Activated T-helper 2 cell treated with anti-CD3 and anti-CD28 coated beads, Interferon-gamma antibody, Interleukin-2, Interleukin-4, amounts not matched to agents 10 μg/mL and 5 μg/mL and 100 μg/mL, durations not matched to agents 14 hours and 24 hours and 36 hours (primary cell): ENCODE results near the gene ARVCF. TPM values are rescaled to one million over a fixed set of nuclear protein-coding genes. Genes with fewer than 3 reads are reported as not detected.

Experiments
- DNase-seq: peaks from one replicate; pipeline ENCODE4 v3.0.0; 2021; ENCODE audit warnings: low spot score
- H3K27ac Mint-ChIP-seq: one replicate; pipeline ENCODE4 v1.8.0; 2021; ENCODE audit warnings: mixed read lengths
- H3K27me3 Mint-ChIP-seq: one replicate; pipeline ENCODE4 v1.8.0; 2021; ENCODE audit warnings: low read depth, mixed read lengths
- H3K36me3 Mint-ChIP-seq: one replicate; pipeline ENCODE4 v1.8.0; 2021; ENCODE audit warnings: low read depth, mixed read lengths
- H3K4me1 Mint-ChIP-seq: one replicate; pipeline ENCODE4 v1.8.0; 2021; ENCODE audit warnings: low read depth, mixed read lengths
- H3K4me3 Mint-ChIP-seq: one replicate; pipeline ENCODE4 v1.8.0; 2021; ENCODE audit warnings: low read depth, mild to moderate bottlenecking, moderate library complexity, mixed read lengths
- H3K9me3 Mint-ChIP-seq: one replicate; pipeline ENCODE4 v1.8.0; 2021; ENCODE audit warnings: mixed read lengths
- intact Hi-C: fragments of 100-400 bp; cut with micrococcal nuclease; formaldehyde crosslinking; loops from one replicate; pipeline ENCODE4 v1.15.1; 2023
- total RNA-seq: library from RNA; stranded (reverse); gene quantifications from 2 replicates; pipeline ENCODE4 v1.2.3, GENCODE V29; 2022

The ARVCF gene
- total RNA-seq = 3.4 and 3.9 TPM in 2 replicates

- Mint-ChIP-seq H3K4me3 (peak within 1 kb of the TSS; percentile 82), H3K27me3 (peaks cover 19% of the 10 kb centered on the region), H3K9me3 (no peaks in the 10 kb centered on the region), H3K36me3 (peaks cover 2% of the 10 kb centered on the region), H3K4me1 (peaks cover 11% of the 10 kb centered on the region), H3K27ac (no peak within 1 kb of the TSS)
- intact Hi-C loops = no loop called here
- peak; percentile 90 for DNase-seq
Observed at GRCh38 chr22:20016734-20017621, at the start of gene ARVCF. ARVCF (minus strand) TSS chr22:20016823; CDS start chr22:19990794, 26,029 bp downstream.

- Mint-ChIP-seq H3K4me3 (no peak overlapping the region), H3K9me3 (no peaks in the 10 kb centered on the region), H3K36me3 (peaks cover 7% of the 10 kb centered on the region), H3K27me3 (no peaks in the 10 kb centered on the region), H3K4me1 (no peaks in the 10 kb centered on the region), H3K27ac (no peak overlapping the region)
- DNase-seq = no peak
- intact Hi-C loops = no loop called here
Observed at GRCh38 chr22:20065896-20066616, 49.4 kb upstream of the ARVCF start.

GRCh38 chr22:20064545-20065262, 48.1 kb upstream of the ARVCF start:
- intact Hi-C loops = no loop called here
- no peaks in the 10 kb centered on the region for H3K9me3 Mint-ChIP-seq
- no peaks in the 10 kb centered on the region for H3K4me1 Mint-ChIP-seq
- H3K27me3 Mint-ChIP-seq = no peaks in the 10 kb centered on the region
- no peak for DNase-seq
- no peak overlapping the region for H3K27ac Mint-ChIP-seq
- no peak overlapping the region for H3K4me3 Mint-ChIP-seq
- H3K36me3 Mint-ChIP-seq = peaks cover 11% of the 10 kb centered on the region

- Mint-ChIP-seq H3K27me3 (no peaks in the 10 kb centered on the region), H3K4me1 (peaks cover 5% of the 10 kb centered on the region), H3K9me3 (no peaks in the 10 kb centered on the region), H3K36me3 (peaks cover 11% of the 10 kb centered on the region), H3K27ac (no peak overlapping the region), H3K4me3 (no peak overlapping the region)
- intact Hi-C loops = no loop called here
- no peak for DNase-seq
Observed at GRCh38 chr22:20064140-20064480, 47.5 kb upstream of the ARVCF start.

GRCh38 chr22:20063271-20064139, 46.9 kb upstream of the ARVCF start:
- H3K27ac Mint-ChIP-seq = no peak overlapping the region
- DNase-seq = no peak
- H3K4me1 Mint-ChIP-seq = peaks cover 10% of the 10 kb centered on the region
- H3K9me3 Mint-ChIP-seq = no peaks in the 10 kb centered on the region
- no peak overlapping the region for H3K4me3 Mint-ChIP-seq
- H3K27me3 Mint-ChIP-seq = no peaks in the 10 kb centered on the region
- H3K36me3 Mint-ChIP-seq = peaks cover 14% of the 10 kb centered on the region
- intact Hi-C loops = no loop called here

GRCh38 chr22:20062766-20063083, 46.1 kb upstream of the ARVCF start:
- Mint-ChIP-seq H3K9me3 (no peaks in the 10 kb centered on the region), H3K27ac (no peak overlapping the region), H3K4me3 (no peak overlapping the region), H3K4me1 (peaks cover 10% of the 10 kb centered on the region), H3K36me3 (peaks cover 19% of the 10 kb centered on the region), H3K27me3 (no peaks in the 10 kb centered on the region)
- no peak for DNase-seq
- intact Hi-C loops = no loop called here

GRCh38 chr22:20062043-20062765, 45.6 kb upstream of the ARVCF start:
- no peaks in the 10 kb centered on the region for H3K27me3 Mint-ChIP-seq

GRCh38 chr22:20061481-20061861, 44.8 kb upstream of the ARVCF start:
- intact Hi-C loops = no loop called here
- Mint-ChIP-seq H3K9me3 (no peaks in the 10 kb centered on the region), H3K4me1 (peaks cover 10% of the 10 kb centered on the region), H3K36me3 (peaks cover 21% of the 10 kb centered on the region), H3K27ac (no peak overlapping the region), H3K4me3 (no peak overlapping the region), H3K27me3 (no peaks in the 10 kb centered on the region)
- DNase-seq = no peak

More at GRCh38 chr22:20062043-20062765, 45.6 kb upstream of the ARVCF start:
- no peak for DNase-seq
- Mint-ChIP-seq H3K9me3 (no peaks in the 10 kb centered on the region), H3K27ac (no peak overlapping the region), H3K36me3 (peaks cover 21% of the 10 kb centered on the region), H3K4me3 (no peak overlapping the region), H3K4me1 (peaks cover 10% of the 10 kb centered on the region)
- intact Hi-C loops = no loop called here

- Mint-ChIP-seq H3K4me3 (no peak overlapping the region), H3K36me3 (peaks cover 21% of the 10 kb centered on the region), H3K9me3 (no peaks in the 10 kb centered on the region), H3K27me3 (no peaks in the 10 kb centered on the region), H3K4me1 (peaks cover 10% of the 10 kb centered on the region), H3K27ac (no peak overlapping the region)
- intact Hi-C loops = no loop called here
- DNase-seq = no peak
Observed at GRCh38 chr22:20060700-20061480, 44.3 kb upstream of the ARVCF start.

GRCh38 chr22:20058989-20059770, 42.6 kb upstream of the ARVCF start:
- intact Hi-C loops = no loop called here
- Mint-ChIP-seq H3K36me3 (peaks cover 21% of the 10 kb centered on the region), H3K9me3 (no peaks in the 10 kb centered on the region), H3K27me3 (no peaks in the 10 kb centered on the region), H3K27ac (peak overlapping the region; percentile 31), H3K4me1 (peaks cover 10% of the 10 kb centered on the region), H3K4me3 (no peak overlapping the region)
- no peak for DNase-seq
